ENCODE results near the gene MSH5.

GRCh38 chr6:31765910-31766794 is 26.3 kb downstream of the MSH5 start:
- TF ChIP-seq CTCF (IDR thresholded peaks at IDR 0.05) (no peak), ESRRA (CRISPR knock-in tag; IDR thresholded peaks at IDR 0.05; ENCODE audit: borderline replicate concordance) (no peak), JUN (CRISPR knock-in tag; IDR thresholded peaks at IDR 0.05) (no peak), SP1 (CRISPR knock-in tag; conservative IDR thresholded peaks at IDR 0.05) (0 out of 2 replicates have a peak, but pooled peaks have one; percentile 31)

Data from WTC11 (cell line).